GM21825 (cell line): Measurements from ENCODE around the gene HES7.

Experiments used
- ATAC-seq: cut with Tn5 transposase; IDR thresholded peaks from one replicate; pipeline ENCODE4 v1.9.1; 2021; ENCODE audit warnings: mild to moderate bottlenecking, moderate library complexity; ENCODE audit not compliant: unreplicated experiment

HES7 gene

GRCh38 chr17:8155231-8155995 lies 31.5 kb upstream of the HES7 start:
- no peak for ATAC-seq

DNA sequence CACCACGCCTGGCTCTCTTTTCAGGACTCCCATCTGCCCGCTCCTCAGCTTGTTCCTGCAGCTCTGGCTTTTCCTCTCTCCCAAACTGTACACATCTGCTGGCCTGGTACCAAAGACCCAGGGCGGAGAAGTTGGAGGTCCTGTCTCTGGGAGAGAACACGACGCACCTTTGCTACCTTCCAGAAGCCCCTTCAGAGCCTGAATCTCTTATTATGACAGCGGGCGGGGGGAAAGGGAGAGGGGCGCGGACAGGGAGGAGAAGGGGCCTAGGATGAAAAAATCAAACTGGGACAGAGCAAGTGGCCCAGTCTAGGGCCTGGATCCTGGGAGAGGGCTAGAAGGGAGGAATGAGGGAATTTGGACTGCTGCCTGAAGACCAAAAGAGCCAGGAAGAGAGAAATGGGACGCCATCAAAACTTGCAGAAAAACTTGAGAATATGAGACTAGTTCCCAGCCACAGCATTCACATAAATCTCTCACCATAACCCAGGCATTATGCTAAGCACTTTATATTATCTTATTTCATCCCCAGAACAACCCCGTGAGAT lies 30.8 kb upstream of the HES7 start:
- ATAC-seq = no peak

GRCh38 chr17:8153957-8154607 lies 30.2 kb upstream of the HES7 start:
- no peak for ATAC-seq

GRCh38 chr17:8153525-8153956 lies 29.6 kb upstream of the HES7 start:
- no peak for ATAC-seq

DNA sequence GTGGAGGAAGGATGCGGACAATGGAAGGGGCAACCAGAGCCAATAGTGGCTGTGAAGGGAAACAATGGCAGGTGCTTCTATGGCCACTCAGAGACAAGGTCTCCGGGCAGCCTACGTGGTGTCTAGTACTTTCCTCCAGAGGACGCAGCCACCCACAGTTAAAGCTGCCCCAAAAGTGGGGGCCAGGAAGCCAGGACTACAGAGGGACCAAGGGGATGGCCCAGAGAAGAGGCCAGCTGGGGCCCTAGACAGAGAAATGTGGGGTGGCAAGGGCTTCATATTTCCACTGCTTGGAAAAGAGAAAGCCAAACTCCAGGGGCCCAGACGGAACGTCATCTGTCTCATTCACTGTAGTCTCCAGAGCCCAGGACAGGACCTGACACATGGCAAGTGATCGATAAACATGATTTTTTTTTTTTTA lies 29.1 kb upstream of the HES7 start:
- ATAC-seq = no peak

GRCh38 chr17:8152112-8152775 lies 28.3 kb upstream of the HES7 start, which contains the start of gene PER1:
TSS of gene PER1 (minus strand) at chr17:8152404. CDS start at chr17:8150706, 1,698 bp downstream.
- no peak for ATAC-seq

DNA sequence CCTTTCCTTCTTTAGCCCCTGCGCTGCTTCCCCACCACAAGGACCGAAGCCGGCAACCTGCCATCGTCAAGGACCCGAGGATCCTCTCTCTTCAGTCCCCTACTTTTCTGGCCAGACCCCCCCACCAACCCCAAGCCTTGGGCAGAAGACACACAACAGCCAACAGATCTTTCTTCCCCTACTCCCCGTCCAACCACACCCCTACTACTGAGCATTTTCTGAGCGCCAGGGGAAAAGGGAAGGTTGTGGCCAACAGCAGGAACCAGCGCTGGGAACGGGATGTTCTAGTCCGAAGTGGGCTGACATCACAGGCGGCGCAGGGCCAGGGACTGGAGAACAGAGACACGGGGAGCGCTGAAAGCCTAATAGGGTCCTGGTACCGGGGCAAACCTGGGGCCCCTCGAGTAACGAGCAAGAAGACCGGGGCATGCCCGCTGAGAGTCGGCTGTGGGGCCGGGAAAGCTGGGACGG lies 27.8 kb upstream of the HES7 start:
- no peak for ATAC-seq

DNA sequence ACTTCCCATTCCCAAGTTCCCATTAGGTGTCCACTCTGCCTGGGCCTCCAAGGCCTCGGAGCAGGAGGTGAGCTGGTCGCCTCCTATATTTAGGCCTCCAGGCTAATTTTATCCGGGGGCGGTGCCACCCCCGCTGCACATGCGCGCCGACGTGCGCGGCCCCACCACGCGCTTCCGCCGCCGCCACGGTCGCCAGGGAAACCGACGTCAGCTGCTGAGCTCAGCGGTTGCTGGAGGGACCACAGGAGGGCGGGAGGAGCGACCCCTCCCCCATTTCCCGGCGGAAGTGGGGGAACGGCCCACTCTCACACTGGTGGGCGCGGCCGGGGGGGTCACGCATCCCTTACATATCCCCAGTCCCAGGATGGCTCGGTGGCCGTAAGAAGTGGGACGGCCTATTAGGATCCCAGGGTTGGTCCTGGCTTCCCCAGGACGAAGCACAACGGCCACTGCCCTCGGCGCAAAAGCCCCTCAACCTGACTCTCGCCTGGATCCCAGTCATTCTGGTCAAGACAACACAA lies 27.3 kb upstream of the HES7 start:
- ATAC-seq = peak; percentile 42

- no peak for ATAC-seq
These were observed 26.6 kb upstream of the HES7 start for GRCh38 chr17:8150194-8151119.

- ATAC-seq = no peak
These were observed 25.7 kb upstream of the HES7 start for GRCh38 chr17:8149419-8150193.

DNA sequence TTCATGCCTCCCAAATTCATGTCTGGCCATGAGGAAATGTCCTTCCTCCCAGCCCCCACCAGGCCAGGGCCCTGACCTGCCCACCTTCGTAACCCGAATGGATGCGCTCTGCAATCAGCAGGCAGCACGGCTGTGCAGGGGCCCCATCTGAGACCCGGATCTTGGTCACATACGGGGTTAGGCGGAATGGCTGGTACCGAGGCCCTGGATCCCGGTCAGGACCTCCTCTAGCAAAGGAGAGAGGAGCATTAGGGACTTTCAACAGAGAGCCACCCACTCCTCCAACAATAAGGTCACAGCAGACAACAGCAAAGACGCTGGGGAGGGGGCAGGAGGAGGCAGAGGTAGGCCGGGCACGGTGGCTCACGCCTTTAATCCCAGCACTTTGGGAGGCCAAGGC lies 24.7 kb upstream of the HES7 start:
- no peak for ATAC-seq

DNA sequence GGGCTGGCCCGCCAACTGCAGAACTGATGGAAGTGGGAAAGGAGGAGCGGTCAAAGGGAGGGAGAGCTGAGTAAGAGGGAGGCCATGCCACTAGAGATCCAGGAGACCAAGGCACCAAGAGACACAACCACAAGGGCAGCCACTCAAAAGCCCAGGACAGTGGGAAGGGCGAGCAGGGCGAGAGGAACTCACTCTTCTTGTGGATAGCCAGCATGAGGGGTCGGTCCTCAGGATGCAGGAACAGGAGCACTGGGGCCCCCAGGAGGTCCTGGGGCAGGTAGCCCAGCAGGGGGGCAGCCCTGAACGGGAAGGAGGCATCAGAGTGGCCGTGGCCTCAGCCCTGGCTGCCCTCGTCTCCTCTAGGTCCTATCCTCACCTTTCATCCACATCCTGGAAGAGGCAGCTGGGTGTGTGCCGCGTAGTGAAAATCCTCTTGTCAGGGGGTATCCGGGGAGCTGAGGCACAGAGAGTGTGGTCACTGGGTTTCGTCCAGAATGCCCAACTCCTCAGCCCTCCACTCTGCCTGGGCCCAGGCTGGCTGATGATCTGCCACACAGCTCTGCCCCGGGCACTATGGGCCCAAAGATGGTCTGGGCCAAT lies 24.0 kb upstream of the HES7 start:
- no peak for ATAC-seq

DNA sequence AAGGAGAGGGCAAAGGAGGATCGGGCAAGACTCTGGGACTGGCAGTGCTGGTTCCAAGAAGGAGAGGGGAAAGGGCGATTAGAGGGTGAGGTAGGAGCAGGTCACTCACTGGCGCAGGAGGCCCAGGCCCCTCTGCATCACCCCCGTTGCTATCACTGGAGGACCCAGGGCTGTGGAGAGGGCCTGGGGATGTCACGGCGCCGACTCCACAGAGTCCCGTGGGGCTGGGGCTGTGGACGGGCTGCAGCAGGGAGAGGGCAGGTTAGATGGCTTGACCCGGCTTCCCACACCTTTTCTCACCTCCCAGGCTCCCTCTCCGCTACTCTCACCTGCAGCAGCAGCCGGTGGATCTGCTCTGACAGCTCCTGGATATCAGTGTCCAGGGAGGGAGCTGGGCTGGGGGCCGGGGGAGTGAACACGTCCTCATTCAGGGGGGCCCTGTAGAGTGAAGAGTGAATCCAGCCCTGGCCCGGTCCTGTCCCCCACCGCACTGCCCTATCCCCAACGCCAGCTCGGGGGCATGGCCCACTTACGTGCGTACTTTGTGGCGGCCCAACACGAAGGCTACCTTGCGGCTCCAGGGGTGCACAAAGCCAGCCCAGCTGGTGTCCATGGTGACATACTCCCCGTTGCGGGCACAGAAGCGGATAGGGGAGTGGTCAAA lies 23.4 kb upstream of the HES7 start:
- ATAC-seq = no peak

- ATAC-seq = no peak
These were observed 22.7 kb upstream of the HES7 start for GRCh38 chr17:8146381-8147140.

- ATAC-seq = no peak
These were observed 21.9 kb upstream of the HES7 start for GRCh38 chr17:8145811-8146210.

DNA sequence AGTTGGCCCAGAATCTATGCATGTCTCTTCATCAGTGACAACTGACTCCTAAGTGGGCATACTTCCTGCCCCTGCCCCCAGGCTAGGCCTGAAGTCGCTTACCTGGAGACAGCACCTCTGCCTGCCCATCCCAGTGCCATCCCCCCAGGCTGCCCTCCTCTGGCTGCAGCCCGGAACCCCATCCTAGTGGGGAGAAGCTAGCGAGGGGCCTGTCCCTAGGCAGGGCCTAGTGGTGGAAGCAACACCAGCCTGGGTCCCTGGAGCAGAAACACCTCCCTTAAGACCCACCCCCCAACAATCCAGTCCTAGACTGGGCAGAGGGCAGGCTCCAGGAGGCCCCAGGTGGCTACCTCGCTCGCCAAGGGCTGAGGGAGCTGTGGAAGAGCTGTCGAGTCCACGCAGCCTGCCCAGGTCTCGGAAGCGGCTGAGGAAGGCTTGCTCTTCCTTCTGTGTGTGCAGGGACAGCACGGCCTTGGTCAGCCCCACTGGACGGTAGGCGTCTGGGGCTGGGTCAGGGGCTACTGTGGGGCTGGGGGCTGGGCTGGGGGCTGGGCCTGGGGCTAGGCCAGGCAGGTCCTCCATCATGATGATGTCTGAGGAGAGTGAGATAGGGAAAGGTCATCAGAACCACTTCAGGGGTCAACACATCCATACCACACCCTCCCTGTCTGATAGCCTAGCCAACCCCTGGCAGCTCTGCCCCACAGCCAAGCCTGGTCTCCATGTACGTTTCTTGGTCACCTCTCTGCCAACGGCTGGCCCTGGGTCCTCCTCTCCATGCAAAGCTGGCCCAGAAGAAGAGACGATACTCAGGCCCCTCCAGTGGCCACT lies 20.7 kb upstream of the HES7 start:
- no peak for ATAC-seq
